ENCODE measurements around the gene KCTD13. TPM values are rescaled to one million over a fixed set of nuclear protein-coding genes. Genes with fewer than 3 reads are reported as not detected.

KCTD13 gene
- polyA plus RNA-seq, 2 of the 4 experiments (the other 2 are of a cell fraction), result 12.7 to 14.6 TPM

DNA sequence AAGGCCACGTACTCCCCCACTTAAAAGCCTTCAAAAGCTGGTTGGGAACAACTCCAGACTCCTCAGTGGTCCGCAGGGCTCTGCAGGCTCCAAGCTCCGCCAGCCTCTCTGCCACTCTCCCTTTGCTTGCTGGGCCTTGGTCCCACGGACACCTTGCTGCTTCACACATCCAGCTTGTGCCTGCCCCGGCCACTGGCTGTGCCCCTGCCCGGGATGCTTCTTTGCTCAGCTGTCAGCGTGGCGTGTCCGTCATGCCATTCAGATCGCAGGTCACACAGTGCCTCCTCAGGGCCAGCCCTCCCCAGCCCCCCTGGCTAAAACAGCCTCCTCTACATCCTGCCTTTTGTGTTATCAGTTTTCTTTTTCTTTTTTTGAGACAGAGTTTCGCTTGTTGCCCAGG is 13.9 kb downstream of the KCTD13 start:
- TF ChIP-seq HDAC2 (IDR thresholded peaks at IDR 0.05) (no peak), EHF (CRISPR knock-in tag; IDR thresholded peaks at IDR 0.05) (no peak), SMC3 (IDR thresholded peaks at IDR 0.05) (no peak), ESRRA (IDR thresholded peaks at IDR 0.05; ENCODE audit: borderline replicate concordance, low read length) (no peak), HOXA7 (CRISPR knock-in tag; IDR thresholded peaks at IDR 0.05) (no peak), POLR2AphosphoS2 (conservative IDR thresholded peaks at IDR 0.05; ENCODE audit: low read length) (no peak), CHD4 (IDR thresholded peaks at IDR 0.05; ENCODE audit: borderline replicate concordance) (no peak), MAFK (IDR thresholded peaks at IDR 0.05; ENCODE audit: partially characterized antibody) (no peak), HOXB13 (CRISPR knock-in tag; IDR thresholded peaks at IDR 0.05; ENCODE audit: low read depth) (no peak), CHD2 (IDR thresholded peaks at IDR 0.05; ENCODE audit: low read length, partially characterized antibody) (no peak), NR3C1 (IDR thresholded peaks at IDR 0.05) (no peak)
- TF ChIP-seq, protein P1, sequence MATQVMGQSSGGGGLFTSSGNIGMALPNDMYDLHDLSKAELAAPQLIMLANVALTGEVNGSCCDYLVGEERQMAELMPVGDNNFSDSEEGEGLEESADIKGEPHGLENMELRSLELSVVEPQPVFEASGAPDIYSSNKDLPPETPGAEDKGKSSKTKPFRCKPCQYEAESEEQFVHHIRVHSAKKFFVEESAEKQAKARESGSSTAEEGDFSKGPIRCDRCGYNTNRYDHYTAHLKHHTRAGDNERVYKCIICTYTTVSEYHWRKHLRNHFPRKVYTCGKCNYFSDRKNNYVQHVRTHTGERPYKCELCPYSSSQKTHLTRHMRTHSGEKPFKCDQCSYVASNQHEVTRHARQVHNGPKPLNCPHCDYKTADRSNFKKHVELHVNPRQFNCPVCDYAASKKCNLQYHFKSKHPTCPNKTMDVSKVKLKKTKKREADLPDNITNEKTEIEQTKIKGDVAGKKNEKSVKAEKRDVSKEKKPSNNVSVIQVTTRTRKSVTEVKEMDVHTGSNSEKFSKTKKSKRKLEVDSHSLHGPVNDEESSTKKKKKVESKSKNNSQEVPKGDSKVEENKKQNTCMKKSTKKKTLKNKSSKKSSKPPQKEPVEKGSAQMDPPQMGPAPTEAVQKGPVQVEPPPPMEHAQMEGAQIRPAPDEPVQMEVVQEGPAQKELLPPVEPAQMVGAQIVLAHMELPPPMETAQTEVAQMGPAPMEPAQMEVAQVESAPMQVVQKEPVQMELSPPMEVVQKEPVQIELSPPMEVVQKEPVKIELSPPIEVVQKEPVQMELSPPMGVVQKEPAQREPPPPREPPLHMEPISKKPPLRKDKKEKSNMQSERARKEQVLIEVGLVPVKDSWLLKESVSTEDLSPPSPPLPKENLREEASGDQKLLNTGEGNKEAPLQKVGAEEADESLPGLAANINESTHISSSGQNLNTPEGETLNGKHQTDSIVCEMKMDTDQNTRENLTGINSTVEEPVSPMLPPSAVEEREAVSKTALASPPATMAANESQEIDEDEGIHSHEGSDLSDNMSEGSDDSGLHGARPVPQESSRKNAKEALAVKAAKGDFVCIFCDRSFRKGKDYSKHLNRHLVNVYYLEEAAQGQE (IDR thresholded peaks at IDR 0.05), result no peak
- TF ChIP-seq, protein P2, sequence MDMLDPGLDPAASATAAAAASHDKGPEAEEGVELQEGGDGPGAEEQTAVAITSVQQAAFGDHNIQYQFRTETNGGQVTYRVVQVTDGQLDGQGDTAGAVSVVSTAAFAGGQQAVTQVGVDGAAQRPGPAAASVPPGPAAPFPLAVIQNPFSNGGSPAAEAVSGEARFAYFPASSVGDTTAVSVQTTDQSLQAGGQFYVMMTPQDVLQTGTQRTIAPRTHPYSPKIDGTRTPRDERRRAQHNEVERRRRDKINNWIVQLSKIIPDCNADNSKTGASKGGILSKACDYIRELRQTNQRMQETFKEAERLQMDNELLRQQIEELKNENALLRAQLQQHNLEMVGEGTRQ (IDR thresholded peaks at IDR 0.05), result no peak
- DNase-seq (ENCODE audit: low read depth in 1 of 2, low spot score in 1 of 2) (no peak), FAIRE-seq (no peak), ATAC-seq (peak in 1 of 2 experiments; percentile 26; a peak in 2 of 6 replicates)
- ChIA-PET POLR2A (interaction anchor here (2.8 kb wide), 1 partner anchor 12 kb away, joined by 7 read pairs; the partner anchor contains the start of gene SEZ6L2), CTCF (interaction anchor here (0.6 to 2.4 kb wide), 8 partner anchors 10 to 121 kb away, joined by 3 to 9 read pairs (median 3); no protein-coding TSS in a partner anchor)
- no peak overlapping the region for H3K4me3 ChIP-seq
- 89% methylated on average over 11 of the region's 11 CpGs for WGBS (ENCODE audit: missing lambda C conversion rate)
- H3K27ac ChIP-seq, result no peak overlapping the region
- peaks cover 9% of the 10 kb centered on the region; the same call in 2 of the 3 replicates for H3K4me1 ChIP-seq
- H3K9me3 ChIP-seq, result no peaks in the 10 kb centered on the region
- H3K4me2 ChIP-seq, result no peak overlapping the region

DNA sequence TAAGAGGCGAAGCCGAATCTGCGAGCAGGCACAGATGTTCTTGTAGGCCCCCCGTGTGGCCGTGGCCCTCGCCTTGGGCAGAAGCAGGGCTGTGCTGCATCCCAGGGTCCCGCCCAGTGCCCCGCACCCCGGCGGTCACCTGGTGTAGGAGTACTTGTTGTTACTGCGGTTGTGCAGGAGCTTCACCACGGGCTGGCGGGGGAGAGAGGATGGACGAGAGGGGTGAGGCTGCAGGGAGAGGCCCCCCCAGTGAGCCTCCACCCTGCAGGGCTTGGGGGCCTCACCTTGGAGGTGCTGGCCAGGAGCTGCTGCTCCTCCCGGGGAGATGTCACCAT is 14.4 kb downstream of the KCTD13 start:
- Histone ChIP-seq H3K4me2 (no peak overlapping the region), H3K4me3 (no peak overlapping the region), H3K4me1 (peaks cover 9% of the 10 kb centered on the region; the same call in 2 of the 3 replicates), H3K27ac (no peak overlapping the region), H3K9me3 (no peaks in the 10 kb centered on the region)
- ATAC-seq (peak; percentile 20 to 24; a peak in 4 of 6 replicates), DNase-seq (ENCODE audit: low read depth in 1 of 2, low spot score in 1 of 2) (no peak), FAIRE-seq (no peak)
- TF ChIP-seq JUNB (IDR thresholded peaks at IDR 0.05) (no peak), ESRRA (IDR thresholded peaks at IDR 0.05; ENCODE audit: borderline replicate concordance, low read length) (no peak), HOXB13 (CRISPR knock-in tag; IDR thresholded peaks at IDR 0.05; ENCODE audit: low read depth) (no peak), HEYL (CRISPR knock-in tag; IDR thresholded peaks at IDR 0.05) (no peak), RCOR1 (IDR thresholded peaks at IDR 0.05; ENCODE audit: low read depth, low read length) (no peak), SREBF2 (IDR thresholded peaks at IDR 0.05) (no peak), ZNF302 (CRISPR knock-in tag; IDR thresholded peaks at IDR 0.05) (no peak), MAZ (IDR thresholded peaks at IDR 0.05; ENCODE audit: borderline replicate concordance, low read depth, low read length) (no peak), RARB (CRISPR knock-in tag; IDR thresholded peaks at IDR 0.05) (no peak), NFE2L2 (conservative IDR thresholded peaks at IDR 0.05; ENCODE audit: low read length) (no peak)
- TF ChIP-seq, protein P3, sequence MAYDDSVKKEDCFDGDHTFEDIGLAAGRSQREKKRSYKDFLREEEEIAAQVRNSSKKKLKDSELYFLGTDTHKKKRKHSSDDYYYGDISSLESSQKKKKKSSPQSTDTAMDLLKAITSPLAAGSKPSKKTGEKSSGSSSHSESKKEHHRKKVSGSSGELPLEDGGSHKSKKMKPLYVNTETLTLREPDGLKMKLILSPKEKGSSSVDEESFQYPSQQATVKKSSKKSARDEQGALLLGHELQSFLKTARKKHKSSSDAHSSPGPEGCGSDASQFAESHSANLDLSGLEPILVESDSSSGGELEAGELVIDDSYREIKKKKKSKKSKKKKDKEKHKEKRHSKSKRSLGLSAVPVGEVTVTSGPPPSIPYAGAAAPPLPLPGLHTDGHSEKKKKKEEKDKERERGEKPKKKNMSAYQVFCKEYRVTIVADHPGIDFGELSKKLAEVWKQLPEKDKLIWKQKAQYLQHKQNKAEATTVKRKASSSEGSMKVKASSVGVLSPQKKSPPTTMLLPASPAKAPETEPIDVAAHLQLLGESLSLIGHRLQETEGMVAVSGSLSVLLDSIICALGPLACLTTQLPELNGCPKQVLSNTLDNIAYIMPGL (CRISPR knock-in tag; IDR thresholded peaks at IDR 0.05; ENCODE audit: borderline replicate concordance), result no peak
- ChIA-PET CTCF (interaction anchor here (0.6 to 2.4 kb wide), 9 partner anchors 10 to 121 kb away, joined by 3 to 9 read pairs (median 4); partner anchors contain the start of gene TMEM219), POLR2A (interaction anchor here (2.8 kb wide), 1 partner anchor 12 kb away, joined by 7 read pairs; the partner anchor contains the start of gene SEZ6L2)
- 98% methylated on average over 15 of the region's 15 CpGs for WGBS (ENCODE audit: missing lambda C conversion rate)

Data from A549 (cell line).